ENCODE data around the gene TMEM132A.

DNA sequence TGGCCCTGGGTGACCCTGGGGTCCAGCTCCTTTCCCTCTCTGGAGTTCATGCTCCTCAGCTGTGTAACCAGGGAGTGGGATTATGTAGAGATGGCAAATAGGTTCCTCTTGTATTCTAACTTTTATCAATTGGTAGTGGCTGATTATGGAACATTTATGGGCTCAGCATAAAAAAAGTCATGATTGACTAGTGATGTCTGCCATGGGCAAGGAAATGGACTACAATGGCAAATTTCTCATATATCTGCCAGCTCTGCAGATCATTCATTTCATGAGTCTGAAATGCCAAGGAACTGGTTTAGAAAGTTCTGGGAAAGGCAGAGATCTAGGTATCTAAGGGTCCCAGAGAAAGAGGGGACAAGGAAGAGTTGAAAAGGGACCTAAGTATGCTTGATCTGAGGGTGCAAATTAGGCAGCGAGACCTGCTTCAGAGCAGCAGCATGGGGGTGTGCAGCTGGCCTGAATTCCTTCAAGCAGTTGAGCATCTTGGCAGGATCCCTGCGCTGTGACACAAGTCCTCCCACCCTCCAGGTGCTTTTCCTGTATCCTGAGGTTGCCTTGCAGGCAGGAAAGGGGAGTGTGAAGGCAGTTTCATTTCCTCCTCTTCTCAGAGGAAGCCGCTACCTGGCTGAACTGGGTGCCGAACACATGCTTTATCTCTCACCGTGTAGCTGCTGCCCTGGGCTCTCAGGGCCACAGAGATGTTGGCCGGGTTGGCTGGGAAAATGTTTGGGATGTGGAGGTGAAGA is 17.3 kb downstream of the TMEM132A start:
- TF ChIP-seq POLR2AphosphoS5 (IDR thresholded peaks at IDR 0.05; ENCODE audit: low read length) (no peak), YBX1 (IDR thresholded peaks at IDR 0.05) (no peak), CTCF (IDR thresholded peaks at IDR 0.05 in 2 of 3, conservative IDR thresholded peaks at IDR 0.05 in 1 of 3; ENCODE audit: control insufficient read depth in 2 of 3, extremely low read depth in 1 of 3, insufficient read depth in 1 of 3, low read depth in 3 of 3, low read length in 3 of 3) (no peak), CHD4 (IDR thresholded peaks at IDR 0.05) (no peak), MLLT1 (IDR thresholded peaks at IDR 0.05) (no peak), MTA2 (IDR thresholded peaks at IDR 0.05; ENCODE audit: low read depth) (no peak), POLR2A (IDR thresholded peaks at IDR 0.05; ENCODE audit: low read depth, low read length) (no peak), NRF1 (conservative IDR thresholded peaks at IDR 0.05; ENCODE audit: low read depth, low read length) (no peak), FOXK2 (IDR thresholded peaks at IDR 0.05) (no peak), CBFB (IDR thresholded peaks at IDR 0.05; ENCODE audit: low read depth) (no peak), TCF3 (IDR thresholded peaks at IDR 0.05; ENCODE audit: borderline replicate concordance, insufficient read depth, low read depth, low read length) (no peak), CBX3 (IDR thresholded peaks at IDR 0.05; ENCODE audit: borderline replicate concordance, low read depth) (no peak)
